HG02943 (cell line): ENCODE data around the gene RPL22.

Experiments used
- ATAC-seq: cut with Tn5 transposase; IDR thresholded peaks from one replicate; pipeline ENCODE4 v1.9.1; 2021; ENCODE audit warnings: mild to moderate bottlenecking, low read depth, moderate library complexity; ENCODE audit not compliant: unreplicated experiment

Gene RPL22

DNA sequence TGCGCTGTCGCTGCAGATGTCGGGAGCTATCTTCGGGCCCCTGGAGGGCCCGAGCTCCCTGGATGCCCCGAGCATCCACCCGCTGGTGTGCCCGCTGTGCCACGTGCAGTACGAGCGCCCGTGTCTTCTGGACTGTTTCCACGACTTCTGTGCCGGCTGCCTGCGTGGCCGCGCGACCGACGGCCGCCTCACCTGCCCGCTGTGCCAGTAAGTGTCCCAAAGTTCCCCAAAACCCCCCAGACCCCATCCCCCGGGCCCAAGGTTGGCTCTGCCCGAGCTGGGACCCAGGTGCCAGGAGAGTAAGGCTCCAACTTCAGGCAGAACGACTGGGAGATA is 7.1 kb upstream of the RPL22 start:
- ATAC-seq = no peak

DNA sequence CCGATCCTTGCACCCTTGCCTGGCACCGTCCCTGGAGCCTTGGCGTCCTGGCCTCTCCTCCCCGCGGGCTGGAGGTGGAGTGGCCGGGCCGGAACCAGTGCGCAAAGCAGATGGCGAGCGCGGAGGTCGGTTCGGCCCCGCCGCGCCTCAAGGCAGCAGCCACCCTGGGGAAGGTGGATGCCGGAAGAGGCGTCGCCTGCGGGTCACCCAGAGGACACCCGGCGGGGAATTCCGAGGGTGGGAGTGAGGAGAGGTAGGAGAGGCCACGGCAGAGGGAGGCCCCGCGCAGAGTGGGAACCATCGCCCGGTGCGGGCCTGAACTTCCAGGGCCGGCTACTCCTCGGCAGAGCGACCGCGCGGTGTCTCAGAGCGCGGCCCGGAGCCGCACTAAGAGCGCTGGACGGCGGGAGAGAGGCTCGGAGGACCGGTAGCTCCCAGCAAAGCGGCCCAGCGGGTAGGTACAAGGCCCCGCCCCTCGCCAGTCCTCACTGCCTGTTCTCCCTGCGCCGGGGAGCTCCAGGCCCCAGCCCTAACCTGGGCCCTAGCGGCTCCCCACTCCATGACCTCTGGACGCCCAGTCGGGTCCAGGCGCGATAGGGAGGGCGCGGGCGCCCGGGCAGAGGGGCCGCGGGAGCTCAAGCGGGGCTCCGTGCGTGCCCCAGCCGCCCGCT is 6.6 kb upstream of the RPL22 start, which contains the start of gene RNF207:
Gene RNF207, plus strand, starts transcription at position 271 of the 671 bp plus-strand sequence. CDS start 417 bp downstream, outside the sequence.
- no peak for ATAC-seq

DNA sequence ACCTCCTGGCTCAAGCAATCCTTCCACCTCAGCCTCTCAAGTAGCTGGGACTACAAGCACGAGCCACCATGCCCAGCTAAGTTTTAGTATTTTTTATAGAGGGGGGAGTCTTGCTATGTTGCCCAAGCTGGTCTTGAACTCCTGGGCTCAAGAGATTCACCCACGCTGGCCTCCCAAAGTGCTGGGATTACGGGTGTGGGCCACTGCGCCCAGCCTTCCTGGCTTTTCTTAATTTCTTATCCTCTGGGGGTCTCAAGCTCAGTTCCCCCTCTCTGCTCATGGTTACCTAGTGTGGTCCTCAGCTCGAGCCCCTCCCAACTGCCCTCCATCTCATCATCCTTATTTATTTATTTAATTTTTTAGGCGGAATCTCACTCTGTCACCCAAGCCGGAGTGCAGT is 2.9 kb upstream of the RPL22 start:
- ATAC-seq = no peak

DNA sequence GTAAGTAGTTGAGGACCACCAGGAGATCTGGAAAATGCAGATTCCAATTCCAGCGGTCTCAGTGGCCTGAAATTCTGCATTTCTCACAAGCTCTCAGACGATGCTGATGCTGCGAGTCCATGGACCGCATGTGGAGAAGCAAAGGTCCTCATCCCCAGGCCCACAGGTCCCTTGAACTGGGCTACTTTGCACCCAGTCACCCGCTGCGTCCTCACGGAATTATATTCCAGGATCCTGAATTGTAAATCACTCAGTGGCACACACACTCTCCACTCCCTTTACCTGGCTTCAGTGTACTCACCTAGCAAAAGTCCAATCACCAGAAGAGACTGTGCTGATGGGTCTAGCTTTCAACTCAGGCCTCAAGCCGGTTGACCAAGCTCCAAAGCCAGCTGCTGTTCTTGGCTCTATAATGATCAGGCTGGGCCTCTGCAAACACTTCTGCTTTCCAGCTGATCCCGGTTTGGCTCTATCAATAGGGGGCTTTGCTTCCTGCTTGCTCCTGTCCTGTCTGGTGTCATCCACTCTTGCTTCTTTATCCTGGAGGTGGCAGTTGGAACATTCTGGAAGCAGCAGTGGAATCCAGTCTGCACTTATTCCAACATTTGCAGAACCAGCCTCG is 904 bp upstream of the RPL22 start:
- ATAC-seq = no peak

DNA sequence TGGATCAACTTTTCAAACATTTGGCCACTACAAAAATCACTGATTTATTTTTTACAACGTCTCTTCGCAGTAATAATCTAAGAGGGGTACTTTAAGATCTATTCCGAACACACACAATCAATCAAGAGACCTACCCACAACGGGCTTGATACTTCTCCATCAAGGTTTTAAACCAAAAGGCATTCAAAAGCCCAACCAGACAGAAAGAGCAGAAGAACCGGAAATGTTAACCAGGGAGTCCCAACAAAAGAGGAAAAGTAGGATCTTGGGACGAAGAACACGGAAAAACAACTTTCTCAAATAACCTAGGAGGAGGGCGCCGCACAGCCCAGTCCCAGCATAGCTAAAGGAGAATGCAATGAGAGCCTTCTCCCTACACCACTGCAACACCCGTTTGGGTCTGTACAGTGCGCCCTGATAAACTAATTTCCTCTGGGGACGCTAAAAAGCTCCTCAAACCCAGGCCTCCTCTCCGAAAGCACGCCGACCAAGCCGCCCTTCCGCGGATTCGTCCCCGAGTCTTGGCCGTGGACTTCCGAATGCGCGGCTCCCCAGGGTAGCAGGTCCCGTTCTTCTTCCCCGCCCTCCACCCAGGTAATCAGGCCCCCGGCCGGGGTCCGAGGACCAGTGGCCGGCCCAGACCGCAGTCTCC is 623 bp downstream of the RPL22 start:
- ATAC-seq = peak; percentile 26

DNA sequence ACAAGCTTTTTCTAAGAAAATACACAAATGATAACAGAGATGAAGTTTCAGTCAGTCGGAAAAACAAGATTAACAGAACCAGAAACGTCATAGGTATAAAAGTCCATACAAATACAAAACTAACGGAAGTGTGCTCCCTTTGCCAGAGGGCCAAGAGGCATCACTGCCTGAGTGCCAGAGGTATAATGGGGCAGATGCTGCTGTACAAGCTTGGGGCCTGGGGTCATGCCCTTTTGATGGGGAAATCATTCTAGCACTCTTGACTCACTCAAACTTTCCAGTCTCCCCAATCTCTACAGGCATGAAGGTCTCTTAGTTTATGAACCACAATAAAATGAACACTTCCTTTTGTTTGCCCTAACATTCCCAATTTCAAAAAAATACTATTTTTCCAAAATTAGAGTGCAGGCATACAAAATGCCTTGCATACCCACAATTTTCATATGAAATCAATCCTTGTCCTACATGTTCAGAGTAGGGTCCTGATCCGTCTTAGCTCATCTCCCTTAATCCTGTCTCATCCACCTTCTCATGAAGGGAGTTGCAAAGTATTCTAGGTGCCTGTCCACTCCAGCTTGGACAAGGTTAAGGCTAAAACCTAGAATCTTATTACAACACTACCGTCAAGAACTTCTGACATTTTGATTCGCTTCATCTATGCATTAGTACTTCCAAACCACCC is 1.5 kb downstream of the RPL22 start:
- no peak for ATAC-seq

DNA sequence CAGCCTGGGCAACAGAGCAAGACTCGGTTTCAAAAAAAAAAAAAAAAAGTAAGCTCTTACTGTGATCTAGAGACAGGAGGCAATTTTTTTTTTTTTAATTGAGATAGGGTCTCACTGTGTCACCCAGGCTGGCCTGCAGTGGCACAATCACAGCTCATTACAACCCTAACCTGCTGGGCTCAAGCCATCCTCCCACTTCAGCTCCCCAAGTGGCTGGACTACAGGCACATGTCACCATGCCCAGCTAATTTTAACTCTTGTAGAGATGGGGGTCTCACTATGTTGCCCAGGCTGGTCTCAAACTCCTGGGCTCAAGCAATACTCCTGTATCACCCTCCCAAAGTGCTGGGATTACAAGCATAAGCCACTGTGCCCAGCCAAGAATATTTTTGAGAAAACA is 7.4 kb downstream of the RPL22 start:
- ATAC-seq = no peak

DNA sequence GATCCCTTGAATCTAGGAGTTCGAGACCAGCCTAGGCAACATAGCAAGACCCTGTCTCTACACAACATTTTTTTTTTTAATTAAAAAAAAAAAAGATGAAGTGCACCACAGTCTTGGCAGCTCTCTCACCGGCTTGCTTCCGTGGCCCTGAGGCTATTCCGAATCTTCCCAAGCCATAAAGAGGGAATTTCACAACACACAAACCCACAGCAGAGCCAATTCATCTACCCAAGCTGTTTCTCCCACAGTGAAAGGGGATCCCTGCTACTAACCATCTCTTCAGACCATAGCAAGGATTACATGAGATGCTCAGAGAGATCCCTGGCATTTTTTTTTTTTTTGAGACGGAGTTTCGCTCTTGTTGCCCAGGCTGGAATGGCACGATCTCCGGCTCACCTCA is 10.9 kb downstream of the RPL22 start:
- ATAC-seq = no peak

DNA sequence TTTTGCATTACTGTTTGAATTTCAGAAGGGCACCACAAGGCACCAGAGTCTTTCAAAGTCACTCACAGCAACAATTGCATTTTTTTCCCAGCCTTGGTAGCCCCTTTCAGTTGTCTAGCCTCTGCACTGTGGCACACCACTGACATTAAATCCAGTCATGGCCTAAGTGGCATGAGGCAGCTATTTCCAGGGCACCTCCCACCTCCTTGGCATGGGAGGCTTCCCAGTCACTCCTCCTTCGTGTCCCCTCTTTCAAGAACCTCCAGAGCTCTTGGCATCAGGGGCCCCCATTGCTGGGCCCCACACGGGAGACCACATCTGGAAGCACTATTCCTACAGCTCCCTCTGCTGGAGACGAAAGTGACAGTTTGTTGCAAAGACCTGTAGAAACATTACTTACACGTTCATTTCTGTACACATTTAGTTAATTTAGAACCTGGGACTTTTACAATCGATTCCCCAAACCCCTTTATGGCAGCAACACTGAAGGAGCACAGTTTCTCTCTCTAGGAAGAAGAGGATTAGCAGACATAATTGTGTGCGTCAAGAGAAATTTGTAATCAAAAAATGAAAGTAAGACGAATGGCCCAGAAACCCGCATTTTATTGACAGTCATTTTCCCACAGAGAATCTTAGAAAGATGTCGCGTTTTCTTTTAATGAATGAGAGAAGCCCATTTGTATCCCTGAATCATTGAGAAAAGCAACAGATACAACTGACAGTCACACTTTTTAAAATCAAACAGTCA is 13.6 kb downstream of the RPL22 start:
- no peak for ATAC-seq

DNA sequence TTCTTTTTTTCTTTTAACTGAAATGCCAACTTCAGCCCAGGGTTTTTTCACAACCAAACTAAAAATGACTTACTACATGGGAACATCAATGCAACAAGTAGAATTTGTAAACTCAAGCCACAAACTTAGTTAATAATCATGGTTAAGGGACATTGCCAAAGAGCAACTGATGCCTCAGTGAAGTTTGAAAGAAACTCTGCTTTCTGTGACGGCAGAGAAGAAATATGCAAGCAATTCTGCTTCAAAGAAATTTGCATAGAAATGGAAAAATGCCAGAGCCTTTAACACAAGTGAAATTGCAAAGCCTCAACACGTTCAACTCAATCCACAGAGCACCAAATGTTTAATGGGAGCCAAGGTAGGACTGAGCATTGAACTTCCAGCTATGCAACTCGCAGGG is 14.2 kb downstream of the RPL22 start:
- ATAC-seq = no peak

DNA sequence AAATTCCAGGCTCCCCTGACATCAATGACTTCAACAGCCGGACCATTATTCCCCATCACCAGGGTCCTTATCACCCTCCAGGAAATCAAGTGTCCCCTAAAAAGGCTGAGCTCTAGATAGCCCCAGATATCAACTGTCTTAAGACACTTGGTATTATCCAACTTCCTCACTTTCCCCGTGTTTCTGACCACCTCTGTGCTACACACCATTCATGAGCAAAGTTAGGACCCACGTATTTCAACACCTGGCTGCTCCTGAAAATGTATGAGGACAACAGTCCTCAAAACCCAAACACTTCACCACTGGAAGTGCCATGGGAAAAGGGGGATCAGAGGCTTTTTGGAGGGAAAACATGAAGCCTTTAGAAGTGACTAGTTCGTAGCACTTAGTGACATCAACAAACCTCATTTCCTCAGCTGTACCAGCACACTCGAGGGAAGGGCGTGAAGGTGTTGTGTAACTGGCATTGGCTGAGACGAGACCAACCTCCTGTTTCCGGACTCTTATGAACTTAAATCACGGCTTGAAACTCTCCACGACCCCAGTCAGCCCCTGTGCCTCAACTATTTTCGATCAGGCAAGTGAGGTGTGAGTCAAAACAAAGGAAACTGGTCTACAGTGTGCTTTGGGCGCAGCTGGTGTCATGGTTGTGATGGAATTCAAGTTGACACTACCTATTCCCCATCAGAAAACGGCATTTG is 15.2 kb downstream of the RPL22 start:
- no peak for ATAC-seq

DNA sequence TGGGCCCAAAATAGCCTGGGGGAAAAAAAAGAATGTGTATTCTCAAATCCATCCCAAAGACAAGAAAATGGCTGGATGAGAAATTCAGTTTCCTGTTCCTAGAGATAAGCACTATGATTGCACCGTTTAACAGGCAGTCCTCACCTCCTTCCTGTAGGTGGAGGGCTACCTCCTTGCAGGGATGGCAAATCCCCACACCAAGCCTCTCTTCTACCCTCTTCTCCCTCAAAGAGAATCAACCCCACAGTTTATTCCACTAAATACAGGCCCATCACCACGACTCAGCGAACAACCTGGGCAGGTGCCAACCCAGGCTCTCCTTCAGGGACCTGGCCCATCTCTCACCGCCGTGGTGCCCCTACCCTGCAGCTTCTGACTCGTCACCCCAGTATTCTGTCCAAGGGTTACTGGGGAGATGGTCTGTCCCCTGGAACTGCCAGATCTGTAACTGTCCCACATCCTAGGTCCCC is 15.8 kb downstream of the RPL22 start:
- no peak for ATAC-seq

DNA sequence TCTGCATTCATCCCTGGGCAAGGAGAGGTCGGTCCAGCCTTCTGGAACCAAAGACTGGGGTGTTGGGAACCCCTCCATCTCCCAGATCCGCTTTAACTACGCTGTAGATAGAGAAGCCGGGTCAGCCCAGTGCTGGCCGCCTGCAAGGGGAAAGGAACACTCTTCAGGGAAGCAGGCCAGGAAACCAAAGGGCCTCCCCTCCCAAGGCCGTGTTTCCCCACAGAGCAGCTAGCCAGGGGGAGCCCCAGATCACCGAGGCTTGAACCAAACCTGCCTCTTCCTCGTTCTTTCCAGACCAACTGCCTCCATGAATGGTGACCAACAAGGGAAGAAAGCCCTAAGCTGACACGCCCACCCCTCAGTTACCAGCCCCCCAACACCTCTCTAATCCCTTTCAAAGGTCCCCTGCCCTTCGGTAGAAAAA is 18.0 kb downstream of the RPL22 start:
- no peak for ATAC-seq

DNA sequence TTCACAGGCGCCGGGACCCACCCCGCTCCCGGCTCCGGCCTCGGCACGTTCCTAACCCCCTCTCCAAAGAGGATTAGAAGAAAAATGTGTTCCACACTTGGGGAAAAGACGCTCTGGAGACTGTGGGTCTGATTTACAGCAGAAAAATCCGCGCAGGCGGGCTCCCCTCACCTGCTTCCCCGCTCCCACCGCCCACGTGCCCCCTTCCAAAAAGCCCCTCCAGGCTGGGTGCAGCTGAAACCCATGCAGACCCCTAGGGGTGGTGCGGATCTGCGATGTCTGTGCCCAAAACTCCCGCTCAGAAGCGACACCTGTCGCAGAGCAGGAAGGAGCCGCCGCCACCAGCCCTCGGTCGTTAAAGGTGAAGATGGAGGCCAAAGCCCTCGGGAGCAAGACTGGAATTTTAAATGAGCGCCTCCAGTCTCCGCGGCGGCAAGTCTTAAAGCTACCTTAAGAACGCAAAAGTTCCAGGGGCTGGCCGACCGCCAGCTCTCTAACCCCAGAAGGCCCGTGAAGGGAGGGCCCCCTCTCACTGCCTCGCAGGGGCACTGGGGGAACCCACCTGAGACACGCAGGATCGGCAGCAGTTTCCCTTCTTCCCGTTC is 18.6 kb downstream of the RPL22 start:
- no peak for ATAC-seq

DNA sequence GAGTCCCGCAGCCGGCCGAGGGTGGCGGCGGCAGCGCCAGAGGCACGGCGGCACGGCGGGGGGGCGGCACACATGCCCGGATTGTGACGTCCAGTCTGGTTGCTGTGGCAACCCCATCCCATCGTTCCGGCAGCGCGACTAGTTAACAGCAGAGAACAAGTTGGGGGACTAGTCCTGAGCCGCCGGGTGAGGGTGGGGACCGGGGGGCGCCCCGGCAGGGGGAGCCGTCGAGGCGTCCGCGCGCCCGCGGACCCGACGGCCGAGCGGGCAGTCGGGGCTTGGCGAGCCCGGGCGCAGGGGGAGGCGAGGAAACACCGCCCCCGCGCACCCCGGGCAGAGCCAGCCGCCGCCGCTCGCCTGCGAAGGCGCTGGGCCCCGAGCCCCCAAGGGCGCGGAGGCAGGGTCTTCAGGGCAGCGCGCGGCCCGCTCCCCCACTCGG is 19.1 kb downstream of the RPL22 start, which contains the start of gene CHD5:
Gene CHD5, minus strand, starts transcription at position 54 of the 439 bp plus-strand sequence. CDS start 298 bp downstream, outside the sequence.
- ATAC-seq = no peak

DNA sequence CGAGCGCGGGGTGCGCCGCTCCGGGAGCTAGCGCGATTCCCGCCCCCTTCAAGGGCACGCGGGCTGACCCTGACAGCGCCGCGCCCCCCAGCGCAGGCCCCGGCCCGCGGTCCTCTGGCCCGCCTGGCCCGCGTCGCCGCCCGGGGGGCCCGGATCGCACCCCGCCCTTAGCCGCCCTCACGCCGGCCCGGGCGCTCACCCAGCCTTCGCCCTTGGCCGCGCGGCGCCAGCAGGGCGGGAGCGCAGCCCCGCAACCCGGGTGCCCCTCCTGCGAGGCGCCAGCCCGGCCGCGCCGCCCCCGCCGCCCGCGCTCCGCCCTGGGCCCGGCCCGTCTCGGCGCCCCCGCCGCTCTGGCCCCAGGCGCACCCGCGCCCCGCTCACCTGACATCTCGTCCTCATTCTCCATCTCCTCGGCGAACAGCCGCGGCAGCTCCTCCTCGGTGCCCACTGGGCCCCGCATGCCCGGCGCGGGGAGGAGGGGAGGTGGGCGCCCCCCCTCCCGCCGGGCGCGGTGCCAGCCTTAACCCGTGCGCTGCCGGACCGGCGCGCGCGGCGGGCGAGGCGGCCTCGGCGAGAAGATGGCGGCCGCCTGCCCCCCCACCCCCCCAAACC is 19.7 kb downstream of the RPL22 start:
- ATAC-seq = no peak

DNA sequence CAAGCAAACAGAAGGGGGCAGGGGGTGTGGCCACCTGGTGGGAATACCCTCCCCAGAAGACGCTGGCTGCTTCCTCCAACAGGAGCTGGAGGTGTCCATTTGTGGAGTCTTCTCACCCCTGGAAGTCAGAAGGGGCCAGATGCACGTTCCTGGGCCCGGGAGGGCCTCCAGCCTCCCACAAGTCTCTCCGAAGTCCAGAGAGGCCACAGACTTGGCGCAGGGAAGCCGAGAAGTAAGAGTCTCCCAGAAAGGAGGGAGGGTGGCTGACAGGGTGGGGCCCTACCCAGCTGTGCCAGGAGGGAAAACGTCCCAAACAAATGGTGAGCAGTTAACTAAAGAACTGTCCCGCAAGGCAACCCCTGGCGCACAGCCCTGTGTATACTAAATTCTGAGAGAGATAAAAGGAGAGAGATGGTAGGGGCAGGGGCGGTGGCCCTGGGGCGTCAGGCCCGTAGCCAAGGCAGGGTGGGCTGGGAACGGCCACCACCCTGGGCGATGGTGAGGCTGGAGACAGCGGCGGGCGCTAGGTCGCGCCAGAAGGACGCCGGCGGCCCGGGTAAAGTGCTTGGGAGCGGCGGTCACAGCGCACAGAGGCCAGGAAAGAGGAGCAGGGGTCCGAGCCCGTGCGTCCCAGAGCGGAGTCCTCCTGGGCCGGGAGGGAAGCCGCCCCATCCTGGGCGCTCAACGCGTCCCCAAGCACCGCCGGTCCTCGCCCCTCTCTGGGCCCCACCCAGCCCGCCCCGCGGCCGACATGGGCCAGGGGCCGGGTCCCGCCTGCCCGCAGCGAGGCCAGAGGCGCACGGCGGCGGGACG is 20.4 kb downstream of the RPL22 start:
- no peak for ATAC-seq
